K562 treated with DMSO at 1 percent for 24 hours (cell line): ENCODE measurements around the gene GTF3C6. TPM values are rescaled to one million over a fixed set of nuclear protein-coding genes. Genes with fewer than 3 reads are reported as not detected.

Source experiments
- total RNA-seq: library from RNA; unstranded; fragments of 300-600 nt; gene quantifications from 2 replicates; pipeline ENCODE4 v1.2.3, GENCODE V29; 2022; ENCODE audit warnings: low read depth; ENCODE audit not compliant: insufficient read depth

Gene GTF3C6
- 26.3 and 32.1 TPM in 2 replicates for total RNA-seq

GRCh38 chr6:110958329-110959192 is at the start of gene GTF3C6:
Gene GTF3C6 (plus strand): TSS chr6:110958706. CDS start chr6:110958770, 64 bp downstream.

Other genes with a start within 250 kb of the GTF3C6 start
- 9.4 and 10.5 TPM in 2 replicates for gene CDK19, start 143.2 kb upstream of the GTF3C6 start, total RNA-seq
- gene AMD1, start 83.9 kb upstream of the GTF3C6 start, total RNA-seq: 25.9 and 35.6 TPM in 2 replicates
- gene RPF2, start 23.3 kb downstream of the GTF3C6 start, total RNA-seq: 12.4 and 14.2 TPM in 2 replicates
- not detected in 2 replicates for gene SLC16A10, start 128.8 kb downstream of the GTF3C6 start, total RNA-seq